Testis (tissue), 2 donors: ENCODE data around the gene RAB11FIP2.

Experiments
- CTCF ChIP-seq, 3 experiments: fragments of 450-650 bp in 2 of 3; fragments of 200-600 bp in 1 of 3; sonication (generic) in 1 of 3; IDR thresholded peaks; one replicate each; pipeline ENCODE4 v1.5.1; 2016 to 2019; ENCODE audit warnings: antibody characterized with exemption in 3 of 3, mild to moderate bottlenecking in 2 of 3, moderate library complexity in 1 of 3
- POLR2A ChIP-seq: fragments of 450-650 bp; IDR thresholded peaks from one replicate; pipeline ENCODE4 v1.6.1; 2017; ENCODE audit warnings: antibody characterized with exemption, mild to moderate bottlenecking, moderate library complexity

DNA sequence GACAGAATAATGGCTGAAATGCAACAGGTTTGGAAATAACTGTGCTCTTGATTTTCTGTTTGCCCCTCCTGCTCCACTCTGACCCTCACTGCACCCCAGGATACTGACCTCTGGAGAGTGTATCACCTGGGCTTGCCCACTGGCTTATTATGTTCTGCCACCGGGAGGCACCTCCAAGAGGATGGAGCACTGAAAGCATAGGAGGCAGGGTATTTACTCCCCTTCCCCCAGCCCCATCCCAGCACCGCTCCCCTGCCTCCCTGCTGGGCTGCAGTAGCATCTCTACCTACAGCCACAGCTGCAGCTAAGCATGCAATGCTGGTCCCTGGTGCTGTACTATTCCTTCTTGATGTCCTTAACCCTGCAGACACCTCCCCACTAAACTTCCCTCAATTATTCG lies 26.4 kb downstream of the RAB11FIP2 start:
- no peak for TF ChIP-seq CTCF (IDR thresholded peaks at IDR 0.05)
- TF ChIP-seq POLR2A = no peak
